ENCODE results near the gene ZNF664. TPM values are rescaled to one million over a fixed set of nuclear protein-coding genes. Genes with fewer than 3 reads are reported as not detected.

ZNF664 gene
- total RNA-seq, 2 donors from 2014 or later: 124 TPM

- Histone ChIP-seq H3K9me3 (no peaks in the 10 kb centered on the region), H3K36me3 (no peaks in the 10 kb centered on the region), H3K9ac (ENCODE audit: low read depth in 2 of 2, low read length in 2 of 2) (no peak overlapping the region), H3K4me3 (no peak overlapping the region), H3K27ac (no peak overlapping the region), H3K4me1 (no peaks in the 10 kb centered on the region), H3K27me3 (no peaks in the 10 kb centered on the region)
- intact Hi-C loops (cut with DNase I): loop anchor here (5.0 to 10.0 kb wide), 2 partner anchors 231 to 286 kb away; no protein-coding TSS in a partner anchor
- TF ChIP-seq CTCF (IDR thresholded peaks at IDR 0.05): no peak
- no peak for DNase-seq
Observed at GRCh38 chr12:124036171-124036598, 63.2 kb downstream of the ZNF664 start.

- no peak overlapping the region for H3K4me3 ChIP-seq
- TF ChIP-seq CTCF (IDR thresholded peaks at IDR 0.05): peak; percentile 95
- no peak overlapping the region for H3K9ac ChIP-seq (ENCODE audit: low read depth in 2 of 2, low read length in 2 of 2)
- H3K27me3 ChIP-seq: no peaks in the 10 kb centered on the region
- no peaks in the 10 kb centered on the region for H3K36me3 ChIP-seq
- no peaks in the 10 kb centered on the region for H3K4me1 ChIP-seq
- DNase-seq: peak; percentile 32
- intact Hi-C loops (cut with DNase I): loop anchor here (5.0 to 10.0 kb wide), 2 partner anchors 232 to 286 kb away; no protein-coding TSS in a partner anchor
- no peaks in the 10 kb centered on the region for H3K9me3 ChIP-seq
- no peak overlapping the region for H3K27ac ChIP-seq
Observed at GRCh38 chr12:124036657-124037109, 63.7 kb downstream of the ZNF664 start.

- no peak for TF ChIP-seq CTCF (IDR thresholded peaks at IDR 0.05)
- no peak overlapping the region for H3K27ac ChIP-seq
- H3K36me3 ChIP-seq: no peaks in the 10 kb centered on the region
- no peaks in the 10 kb centered on the region for H3K4me1 ChIP-seq
- H3K9ac ChIP-seq (ENCODE audit: low read depth in 2 of 2, low read length in 2 of 2): no peak overlapping the region
- intact Hi-C loops (cut with DNase I): loop anchor here (5.0 to 10.0 kb wide), 2 partner anchors 233 to 285 kb away; no protein-coding TSS in a partner anchor
- H3K9me3 ChIP-seq: no peaks in the 10 kb centered on the region
- no peak for DNase-seq
- no peak overlapping the region for H3K4me3 ChIP-seq
- H3K27me3 ChIP-seq: no peaks in the 10 kb centered on the region
Observed at GRCh38 chr12:124037331-124037730, 64.3 kb downstream of the ZNF664 start.

GRCh38 chr12:124039276-124039675 is 66.3 kb downstream of the ZNF664 start:
- intact Hi-C loops (cut with DNase I): loop anchor here (5.0 to 10.0 kb wide), 2 partner anchors 234 to 283 kb away; no protein-coding TSS in a partner anchor
- no peak overlapping the region for H3K4me3 ChIP-seq
- no peak for TF ChIP-seq CTCF (IDR thresholded peaks at IDR 0.05)
- H3K9ac ChIP-seq (ENCODE audit: low read depth in 2 of 2, low read length in 2 of 2): no peak overlapping the region
- H3K9me3 ChIP-seq: no peaks in the 10 kb centered on the region
- no peaks in the 10 kb centered on the region for H3K36me3 ChIP-seq
- no peaks in the 10 kb centered on the region for H3K4me1 ChIP-seq
- DNase-seq: no peak
- H3K27ac ChIP-seq: no peak overlapping the region
- no peaks in the 10 kb centered on the region for H3K27me3 ChIP-seq

- no peak for TF ChIP-seq CTCF (IDR thresholded peaks at IDR 0.05)
- no peak for DNase-seq
- Histone ChIP-seq H3K9ac (ENCODE audit: low read depth in 2 of 2, low read length in 2 of 2) (no peak overlapping the region), H3K4me3 (no peak overlapping the region), H3K27me3 (no peaks in the 10 kb centered on the region), H3K36me3 (no peaks in the 10 kb centered on the region), H3K9me3 (no peaks in the 10 kb centered on the region), H3K27ac (no peak overlapping the region), H3K4me1 (no peaks in the 10 kb centered on the region)
- intact Hi-C loops (cut with DNase I): no loop called here
Observed at GRCh38 chr12:124040291-124040690, 67.3 kb downstream of the ZNF664 start.
